GM21367 (cell line): ENCODE results near the gene SLC28A3.

ENCODE experiments used
- ATAC-seq: cut with Tn5 transposase; IDR thresholded peaks from one replicate; pipeline ENCODE4 v1.9.1; 2021; ENCODE audit not compliant: unreplicated experiment

The SLC28A3 gene

GRCh38 chr9:84343111-84343521 is 2.6 kb upstream of the SLC28A3 start:
- no peak for ATAC-seq

GRCh38 chr9:84339962-84340361 is 596 bp downstream of the SLC28A3 start:
- ATAC-seq = no peak

- ATAC-seq = no peak
Measured at GRCh38 chr9:84339503-84339902, 1.1 kb downstream of the SLC28A3 start.

GRCh38 chr9:84338792-84339191 is 1.8 kb downstream of the SLC28A3 start:
- ATAC-seq = no peak

GRCh38 chr9:84337252-84337651 is 3.3 kb downstream of the SLC28A3 start:
- ATAC-seq = no peak

GRCh38 chr9:84331119-84331809 is 9.3 kb downstream of the SLC28A3 start:
- ATAC-seq = no peak

- no peak for ATAC-seq
Measured at GRCh38 chr9:84330246-84330645, 10.3 kb downstream of the SLC28A3 start.

GRCh38 chr9:84327184-84327583 is 13.4 kb downstream of the SLC28A3 start:
- no peak for ATAC-seq

GRCh38 chr9:84325347-84325973 is 15.1 kb downstream of the SLC28A3 start:
- ATAC-seq = no peak

GRCh38 chr9:84324811-84325210 is 15.7 kb downstream of the SLC28A3 start:
- no peak for ATAC-seq

- ATAC-seq = no peak
Measured at GRCh38 chr9:84323858-84324257, 16.7 kb downstream of the SLC28A3 start.

GRCh38 chr9:84322828-84323227 is 17.7 kb downstream of the SLC28A3 start:
- ATAC-seq = no peak

- no peak for ATAC-seq
Measured at GRCh38 chr9:84320231-84320630, 20.3 kb downstream of the SLC28A3 start.

GRCh38 chr9:84319632-84320031 is 20.9 kb downstream of the SLC28A3 start:
- no peak for ATAC-seq

GRCh38 chr9:84318981-84319380 is 21.6 kb downstream of the SLC28A3 start:
- no peak for ATAC-seq

GRCh38 chr9:84317563-84317962 is 23.0 kb downstream of the SLC28A3 start:
- ATAC-seq = no peak

GRCh38 chr9:84315278-84315877 is 25.2 kb downstream of the SLC28A3 start:
- ATAC-seq = no peak

GRCh38 chr9:84314306-84314705 is 26.3 kb downstream of the SLC28A3 start:
- ATAC-seq = no peak

GRCh38 chr9:84310883-84311282 is 29.7 kb downstream of the SLC28A3 start:
- no peak for ATAC-seq

GRCh38 chr9:84305497-84306131 is 34.9 kb downstream of the SLC28A3 start:
- no peak for ATAC-seq

GRCh38 chr9:84304166-84304565 is 36.4 kb downstream of the SLC28A3 start:
- no peak for ATAC-seq

GRCh38 chr9:84303061-84303460 is 37.5 kb downstream of the SLC28A3 start:
- no peak for ATAC-seq
